VCaP (cell line): Measurements from ENCODE around the gene CTAGE4.
"Not testable (repeated sequence)": the region's sequence is repeated elsewhere in the genome, so short reads cannot be mapped to it uniquely, and the experiment has no call there.

Source experiments
- H3K27ac ChIP-seq: fragments of 450-650 bp; 2 replicates; pipeline ENCODE4 v1.5.1; 2017

CTAGE4 gene

DNA sequence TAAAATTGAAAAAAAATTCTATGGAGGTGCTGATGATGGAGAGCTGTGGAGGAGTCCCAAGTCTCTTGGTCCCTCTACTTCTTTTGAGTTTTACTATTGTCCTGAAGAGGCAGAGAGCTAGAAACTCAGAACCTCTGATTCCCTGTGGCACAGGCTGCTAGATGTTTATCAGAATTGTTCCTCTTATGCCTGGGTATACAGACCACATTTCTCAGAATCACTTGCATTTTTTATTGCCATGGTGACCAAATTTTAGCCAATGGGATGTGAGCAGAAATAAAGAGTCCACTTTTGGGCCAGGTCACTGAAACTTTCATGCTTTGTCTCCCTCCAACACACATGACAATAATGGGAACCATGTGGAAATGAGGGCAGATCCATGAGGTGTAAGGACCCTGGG, 40.4 kb downstream of the CTAGE4 start:
- H3K27ac ChIP-seq: not testable (repeated sequence)

DNA sequence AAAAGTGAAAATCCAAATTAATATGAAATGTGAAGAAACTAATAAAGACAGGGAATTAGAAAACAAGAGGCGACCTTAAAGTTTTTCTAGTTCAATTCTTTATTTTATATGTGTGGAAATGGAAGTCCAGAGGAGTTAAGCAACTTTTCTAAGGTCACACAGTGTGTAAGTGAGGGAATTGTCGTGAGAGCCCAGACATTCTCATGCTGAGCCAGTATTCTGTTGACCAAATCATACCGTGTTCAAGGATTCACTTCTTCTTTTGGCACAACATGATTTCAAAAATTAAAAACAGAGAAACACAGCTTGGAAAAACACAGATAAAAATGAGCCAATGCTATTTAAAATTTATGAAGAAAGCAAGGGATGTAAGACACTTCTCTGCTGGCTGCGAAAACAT, 43.6 kb downstream of the CTAGE4 start:
- not testable (repeated sequence) for H3K27ac ChIP-seq

DNA sequence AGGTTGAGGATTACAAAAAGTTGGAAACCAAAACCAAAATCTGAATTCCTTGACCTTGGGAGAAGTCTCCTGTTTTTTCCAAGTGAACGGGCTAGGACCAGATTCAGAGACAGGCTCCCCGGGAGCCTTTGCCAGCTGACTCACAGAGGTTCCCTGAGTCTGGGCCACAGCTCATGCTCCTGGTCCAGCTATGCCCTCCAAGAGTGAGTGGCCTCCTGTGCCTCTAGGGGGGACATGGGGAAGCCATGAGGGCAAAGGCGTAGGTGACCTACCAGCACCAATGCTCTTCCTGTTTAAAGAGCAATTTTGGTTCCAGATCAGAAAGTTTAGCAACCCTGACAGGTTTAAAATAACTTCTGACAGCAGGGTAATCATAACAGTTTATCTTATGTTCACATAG, 45.5 kb downstream of the CTAGE4 start:
- H3K27ac ChIP-seq: not testable (repeated sequence)

DNA sequence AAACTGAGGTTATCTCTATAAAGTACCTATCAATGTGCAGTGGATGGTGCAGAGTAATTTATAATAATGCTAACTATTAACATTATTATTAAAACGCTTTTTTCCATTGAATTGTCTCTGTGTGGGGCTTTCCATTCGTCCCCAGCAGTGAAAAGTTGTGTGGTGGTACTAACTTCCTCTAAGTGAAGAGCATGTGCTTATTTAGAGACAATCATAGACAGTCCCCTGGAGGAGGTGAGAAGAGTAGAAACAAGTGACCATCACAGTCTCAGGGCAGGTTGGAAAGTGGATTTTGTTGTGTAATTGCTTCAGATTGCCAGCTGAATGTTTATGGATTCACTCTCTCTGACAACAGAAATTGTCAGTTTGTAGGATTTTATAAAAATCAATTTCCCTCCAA, 47.8 kb downstream of the CTAGE4 start:
- H3K27ac ChIP-seq: not testable (repeated sequence)

DNA sequence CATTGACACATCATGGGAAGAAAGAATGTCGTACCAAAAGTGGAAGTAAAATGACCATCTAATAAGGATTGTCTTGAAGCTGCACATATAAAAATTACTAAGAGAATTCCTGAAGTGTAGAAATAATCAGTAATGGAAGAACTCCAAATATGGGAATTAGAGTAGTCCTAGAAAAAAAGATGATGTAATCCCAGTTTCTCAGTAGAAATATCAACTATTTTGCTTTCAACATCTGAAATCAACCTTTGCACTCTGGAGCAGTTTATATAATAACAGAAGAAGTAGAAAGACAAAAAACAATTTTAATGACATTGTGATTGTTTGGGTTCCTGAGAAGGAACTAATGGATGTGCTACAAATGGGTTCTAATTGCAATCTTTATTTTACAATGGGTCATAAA, 49.8 kb downstream of the CTAGE4 start:
- H3K27ac ChIP-seq: not testable (repeated sequence)
